ENCODE data around the gene RNF217. TPM values are rescaled to one million over a fixed set of nuclear protein-coding genes. Genes with fewer than 3 reads are reported as not detected.

RNF217 gene
- total and polyA plus RNA-seq, 2 of the 8 experiments (the other 6 are each of a cell fraction or from before 2014, with no cell fraction given) = 2.0 to 8.9 TPM

GRCh38 chr6:125107048-125107447 is 144.8 kb downstream of the RNF217 start:
- Histone ChIP-seq H3K18ac (ENCODE audit: extremely low read depth, low read length) (no peak overlapping the region), H2BK20ac (ENCODE audit: low read length) (no peak overlapping the region), H2BK12ac (ENCODE audit: low read depth, low read length) (no peak overlapping the region), H4K20me1 (replicated peaks in 1 of 2; ENCODE audit: control insufficient read depth in 1 of 2, insufficient read depth in 2 of 2, low read length in 2 of 2) (no peaks in the 10 kb centered on the region), H3K14ac (ENCODE audit: insufficient read length) (no peak overlapping the region), H2AK5ac (ENCODE audit: low read depth, low read length) (no peak overlapping the region), H3K27ac (ENCODE audit: low read depth, low read length) (no peak overlapping the region), H3K4me2 (ENCODE audit: insufficient read depth in 1 of 2, low read depth in 2 of 2, low read length in 2 of 2) (no peak overlapping the region), H3K23ac (ENCODE audit: insufficient read length) (no peak overlapping the region), H2AFZ (ENCODE audit: low read length) (no peak overlapping the region), H3K36me3 (ENCODE audit: control insufficient read depth in 2 of 4, insufficient read depth in 4 of 4, low read length in 3 of 4) (no peaks in the 10 kb centered on the region), H3K4me3 (ENCODE audit: extremely low read depth in 1 of 4, insufficient read depth in 2 of 4, low read depth in 3 of 4, low read length in 4 of 4) (no peak overlapping the region), H3K79me2 (ENCODE audit: control insufficient read depth in 1 of 2, insufficient read depth in 2 of 2, low read length in 2 of 2) (no peaks in the 10 kb centered on the region), H3K27me3 (replicated peaks in 1 of 4; ENCODE audit: control insufficient read depth in 3 of 4, extremely low read depth in 1 of 4, insufficient read depth in 3 of 4, low read length in 3 of 4) (no peaks in the 10 kb centered on the region), H3K9me3 (ENCODE audit: insufficient read depth in 2 of 2, low read depth in 1 of 2, low read length in 1 of 2) (peaks cover 0 to 6% of the 10 kb centered on the region in 2 experiments; a peak in 2 of 4 replicates), H4K91ac (replicated peaks; ENCODE audit: insufficient read length, low read length) (no peak overlapping the region), H2BK5ac (ENCODE audit: low read depth, low read length) (no peak overlapping the region), H3K4me1 (replicated peaks in 1 of 4; ENCODE audit: control insufficient read depth in 3 of 4, insufficient read depth in 4 of 4, low read length in 3 of 4) (peaks cover 0 to 12% (median 4%) of the 10 kb centered on the region in 4 experiments; a peak in 4 of 7 replicates), H2BK15ac (ENCODE audit: low read length) (no peak overlapping the region), H3K56ac (replicated peaks; ENCODE audit: insufficient read length, low read depth, low read length) (no peak overlapping the region), H3K4ac (replicated peaks; ENCODE audit: insufficient read length, low read depth, low read length) (no peak overlapping the region), H3K9ac (replicated peaks in 1 of 4; ENCODE audit: extremely low read depth in 1 of 4, low read depth in 3 of 4, low read length in 3 of 4) (no peak overlapping the region), H3K79me1 (ENCODE audit: low read depth, low read length) (no peaks in the 10 kb centered on the region), H3K23me2 (ENCODE audit: low read depth, low read length) (no peaks in the 10 kb centered on the region), H4K5ac (ENCODE audit: insufficient read length, low read depth, low read length) (no peak overlapping the region), H4K8ac (ENCODE audit: extremely low read depth, insufficient read depth, low read length) (no peak overlapping the region), H2BK120ac (replicated peaks; ENCODE audit: low read depth, low read length) (no peak overlapping the region)
- FAIRE-seq (no peak), DNase-seq (ENCODE audit: low read depth in 1 of 2, low spot score in 2 of 2) (no peak)
- 84% methylated on average over 5 of the region's 5 CpGs; no CpG with 5 or more reads in 1 of the 2 experiments for WGBS, 2 experiments (ENCODE audit: extremely low coverage in 1 of 2, insufficient coverage in 1 of 2, insufficient read length in 1 of 2, insufficient replicate concordance in 2 of 2, low coverage in 1 of 2, low lambda C conversion rate in 2 of 2, missing lambda C conversion rate in 1 of 2)
- POLR2A ChIA-PET (ENCODE audit: partially characterized antibody) = no interaction called here
- CTCF ChIA-PET (ENCODE audit: partially characterized antibody) = no interaction called here
- TF ChIP-seq CEBPB (IDR thresholded peaks at IDR 0.05; ENCODE audit: low read depth, low read length) (no peak), EP300 (IDR thresholded peaks at IDR 0.05; ENCODE audit: borderline replicate concordance in 1 of 2, low read depth in 2 of 2, low read length in 2 of 2) (no peak), SIRT6 (IDR thresholded peaks at IDR 0.05; ENCODE audit: low read length) (no peak), RFX5 (IDR thresholded peaks at IDR 0.05; ENCODE audit: borderline replicate concordance, low read depth, low read length) (no peak), CHD1 (IDR thresholded peaks at IDR 0.05; ENCODE audit: low read depth, low read length) (no peak), JUN (IDR thresholded peaks at IDR 0.05; ENCODE audit: low read depth, low read length) (no peak), TCF12 (IDR thresholded peaks at IDR 0.05; ENCODE audit: low read depth, low read length) (no peak), ATF3 (IDR thresholded peaks at IDR 0.05; ENCODE audit: insufficient read depth, low read depth, low read length) (no peak)

Measured in H1 (cell line).